Gastroesophageal sphincter (tissue), 3 donors: Measurements from ENCODE around the gene CTNNA2.

Experiments used
- EP300 ChIP-seq: sonication (generic); formaldehyde crosslinking; IDR thresholded peaks from one replicate; pipeline ENCODE4 v1.6.1; 2017; ENCODE audit warnings: antibody characterized with exemption, mild to moderate bottlenecking
- TF ChIP-seq, protein P1 (sequence below), 4 experiments: fragments of 200-600 bp in 2 of 4; fragments of 450-650 bp in 2 of 4; sonication (generic) in 1 of 4; IDR thresholded peaks; one replicate each; pipeline ENCODE4 v1.5.1; 2017 to 2019; ENCODE audit warnings: antibody characterized with exemption in 4 of 4, mild to moderate bottlenecking in 2 of 4, moderate library complexity in 2 of 4

DNA sequence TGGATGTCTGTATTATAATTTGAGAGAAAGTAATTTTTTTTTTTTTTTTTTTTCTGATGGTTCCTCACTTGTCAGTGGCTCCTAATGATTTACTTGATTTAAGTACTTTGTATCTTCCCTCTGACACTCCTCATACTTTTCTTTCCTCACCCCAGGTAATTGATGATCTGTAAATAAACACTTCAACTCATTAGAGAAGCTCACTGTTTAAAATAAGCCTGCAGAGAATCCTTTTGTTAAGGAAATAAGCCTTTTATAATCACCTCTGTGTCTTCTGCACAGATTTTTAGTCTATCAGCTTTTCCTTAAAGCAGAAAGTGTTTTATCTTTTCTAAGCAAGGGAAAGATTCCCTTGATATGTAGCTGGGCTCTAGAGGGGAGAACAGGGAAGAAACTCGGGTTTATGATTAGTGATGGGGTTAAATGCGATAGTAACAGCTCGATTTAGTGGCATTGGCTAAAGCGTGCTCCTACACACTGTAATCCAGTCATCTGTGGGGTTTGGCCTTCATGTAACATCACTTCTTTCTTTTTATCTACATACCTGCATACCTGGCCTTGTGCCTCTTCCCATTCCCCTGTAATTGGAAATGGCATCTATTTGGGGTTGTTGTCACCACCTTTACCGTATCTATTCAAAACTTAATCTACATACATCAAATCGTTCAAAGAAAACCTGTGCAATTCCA lies 851.8 kb downstream of the CTNNA2 start:
- TF ChIP-seq, protein P1, sequence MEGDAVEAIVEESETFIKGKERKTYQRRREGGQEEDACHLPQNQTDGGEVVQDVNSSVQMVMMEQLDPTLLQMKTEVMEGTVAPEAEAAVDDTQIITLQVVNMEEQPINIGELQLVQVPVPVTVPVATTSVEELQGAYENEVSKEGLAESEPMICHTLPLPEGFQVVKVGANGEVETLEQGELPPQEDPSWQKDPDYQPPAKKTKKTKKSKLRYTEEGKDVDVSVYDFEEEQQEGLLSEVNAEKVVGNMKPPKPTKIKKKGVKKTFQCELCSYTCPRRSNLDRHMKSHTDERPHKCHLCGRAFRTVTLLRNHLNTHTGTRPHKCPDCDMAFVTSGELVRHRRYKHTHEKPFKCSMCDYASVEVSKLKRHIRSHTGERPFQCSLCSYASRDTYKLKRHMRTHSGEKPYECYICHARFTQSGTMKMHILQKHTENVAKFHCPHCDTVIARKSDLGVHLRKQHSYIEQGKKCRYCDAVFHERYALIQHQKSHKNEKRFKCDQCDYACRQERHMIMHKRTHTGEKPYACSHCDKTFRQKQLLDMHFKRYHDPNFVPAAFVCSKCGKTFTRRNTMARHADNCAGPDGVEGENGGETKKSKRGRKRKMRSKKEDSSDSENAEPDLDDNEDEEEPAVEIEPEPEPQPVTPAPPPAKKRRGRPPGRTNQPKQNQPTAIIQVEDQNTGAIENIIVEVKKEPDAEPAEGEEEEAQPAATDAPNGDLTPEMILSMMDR (IDR thresholded peaks at IDR 0.05), result no peak
- TF ChIP-seq EP300, result no peak
